T-cell (primary cell): ENCODE results near the gene SLC24A3. TPM values are rescaled to one million over a fixed set of nuclear protein-coding genes. Genes with fewer than 3 reads are reported as not detected.

Experiments used
- ATAC-seq, 4 experiments: fragments of 200-7000 bp in 3 of 4; fragments of 150-1000 bp in 1 of 4; cut with Tn5 transposase; replicated peaks in 1 of 4; 1 replicate in 3 of 4; 2 replicates in 1 of 4; pipeline ENCODE4 v1.10.0; 2021; ENCODE audit warnings: moderate library complexity in 3 of 4, mild to moderate bottlenecking in 2 of 4, moderate number of reproducible peaks in 1 of 4
- CTCF ChIA-PET, 2 donors: fragments of 300-600 bp; sonication (Branson Sonifier 250); formaldehyde crosslinking; loops; one replicate each; lab custom pipeline; 2022; ENCODE audit warnings: antibody characterized with exemption in 2 of 2; lab: Charles Lee
- POLR2A ChIA-PET, 2 donors: fragments of 300-600 bp; sonication (Branson Sonifier 250); formaldehyde crosslinking; loops; one replicate each; lab custom pipeline; 2022; ENCODE audit warnings: antibody characterized with exemption in 2 of 2; lab: Charles Lee
- DNase-seq, 35 experiments: peaks; one replicate each; pipeline versions ENCODE4 v3.0.0 to v3.0.0-alpha.2; 2013 to 2023
- H3K27ac ChIP-seq: one replicate; pipeline ENCODE4 v1.5.1; 2013; ENCODE audit warnings: low read length
- H3K27me3 ChIP-seq, 2 experiments: replicated peaks in 1 of 2; 1 replicate in 1 of 2; 2 replicates in 1 of 2; pipeline versions ENCODE4 v1.6.1 to v1.7.0; 2013; ENCODE audit warnings: low read length in 1 of 2, mixed read lengths in 1 of 2; ENCODE audit not compliant: control insufficient read depth in 2 of 2, insufficient read depth in 2 of 2; ENCODE audit errors: extremely low read depth in 1 of 2
- H3K36me3 ChIP-seq, 2 donors: 1 replicate in 1 of 2; 2 replicates in 1 of 2; pipeline versions ENCODE4 v1.6.1 to v1.7.0; 2013; ENCODE audit warnings: low read length in 1 of 2; ENCODE audit not compliant: control insufficient read depth in 2 of 2, insufficient read depth in 1 of 2; ENCODE audit errors: extremely low read depth in 1 of 2
- H3K4me1 ChIP-seq, 2 experiments: 1 replicate in 1 of 2; 2 replicates in 1 of 2; pipeline versions ENCODE4 v1.6.1 to v1.7.0; 2013; ENCODE audit warnings: low read length in 2 of 2, mixed read lengths in 1 of 2; ENCODE audit not compliant: insufficient read depth in 2 of 2, control insufficient read depth in 1 of 2; ENCODE audit errors: extremely low read depth in 1 of 2
- H3K4me3 ChIP-seq, 2 donors: 1 replicate in 1 of 2; 2 replicates in 1 of 2; pipeline versions ENCODE4 v1.5.1 to v1.7.0; 2013; ENCODE audit warnings: mild to moderate bottlenecking in 2 of 2, low read length in 1 of 2, moderate library complexity in 1 of 2; ENCODE audit not compliant: control insufficient read depth in 1 of 2; ENCODE audit errors: extremely low read depth in 1 of 2
- H3K9me3 ChIP-seq: 2 replicates; pipeline ENCODE4 v1.7.0; 2013
- H3K27ac Mint-ChIP-seq, 2 donors: one replicate each; pipeline ENCODE4 v1.8.0; 2020 to 2021; ENCODE audit warnings: mild to moderate bottlenecking in 2 of 2, mixed read lengths in 2 of 2
- H3K27me3 Mint-ChIP-seq, 2 donors: one replicate each; pipeline ENCODE4 v1.8.0; 2021 to 2022; ENCODE audit warnings: mixed read lengths in 2 of 2
- H3K36me3 Mint-ChIP-seq: one replicate; pipeline ENCODE4 v1.8.0; 2021; ENCODE audit warnings: mixed read lengths
- H3K4me1 Mint-ChIP-seq, 3 donors: one replicate each; pipeline ENCODE4 v1.8.0; 2020 to 2022; ENCODE audit warnings: mixed read lengths in 3 of 3, mild to moderate bottlenecking in 1 of 3
- H3K4me3 Mint-ChIP-seq, 3 donors: one replicate each; pipeline ENCODE4 v1.8.0; 2020 to 2022; ENCODE audit warnings: mild to moderate bottlenecking in 3 of 3, mixed read lengths in 3 of 3, moderate library complexity in 3 of 3
- H3K9me3 Mint-ChIP-seq, 3 donors: one replicate each; pipeline ENCODE4 v1.8.0; 2020 to 2022; ENCODE audit warnings: mixed read lengths in 3 of 3
- WGBS: methylation state at CpG from one replicate; pipeline ENCODE4 v1.1.5; 2013; ENCODE audit warnings: missing lambda C conversion rate; ENCODE audit not compliant: insufficient coverage; 5-methylcytosine and 5-hydroxymethylcytosine counted together
- total RNA-seq, 35 experiments: library from RNA in 6 of 35; stranded (reverse) in 6 of 35; fragments of 120-200 nt in 1 of 35; gene quantifications; one replicate each; pipeline versions ENCODE4 v1.2.1 to v1.2.4 and lab custom pipeline; 2013 to 2026

SLC24A3 gene
- total RNA-seq, 5 donors from 2014 or later (not counting 1 experiment from before 2014, with no cell fraction given), result 0.06 to 0.25 (median 0.12) TPM

DNA sequence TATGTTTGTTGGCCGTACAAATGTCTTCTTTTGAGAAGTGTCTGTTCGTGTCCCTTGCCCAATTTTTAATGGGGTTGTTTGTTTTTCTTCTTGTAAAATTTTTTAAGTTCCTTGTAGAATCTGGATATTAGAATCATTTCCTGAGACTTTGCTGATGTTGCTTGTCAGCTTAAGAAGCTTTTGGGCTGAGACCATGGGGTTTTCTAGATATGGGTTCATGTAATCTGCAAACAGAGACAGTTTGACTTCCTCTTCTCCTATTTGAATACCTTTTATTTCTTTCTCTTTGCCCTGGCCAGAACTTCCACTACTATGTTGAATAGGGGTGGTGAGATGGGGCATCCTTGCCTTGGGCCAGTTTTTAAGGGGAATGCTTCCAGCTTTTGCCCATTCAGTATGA is 82.6 kb downstream of the SLC24A3 start:
- H3K27me3 ChIP-seq, result peaks cover 0 to 2% of the 10 kb centered on the region in 2 experiments
- H3K36me3 ChIP-seq, result no peaks in the 10 kb centered on the region
- no peaks in the 10 kb centered on the region for H3K4me1 ChIP-seq
- no peaks in the 10 kb centered on the region for H3K36me3 Mint-ChIP-seq
- H3K27me3 Mint-ChIP-seq, result peaks cover 0 to 3% of the 10 kb centered on the region in 2 donors
- H3K27ac ChIP-seq, result no peak overlapping the region
- ChIA-PET CTCF (no interaction called here), POLR2A (no interaction called here)
- no peaks in the 10 kb centered on the region for H3K9me3 ChIP-seq
- H3K9me3 Mint-ChIP-seq, result peaks cover 0 to 10% (median 0%) of the 10 kb centered on the region in 3 donors
- H3K4me1 Mint-ChIP-seq, result no peaks in the 10 kb centered on the region
- DNase-seq, result no peak
- H3K27ac Mint-ChIP-seq, result no peak overlapping the region
- no peak for ATAC-seq
- no peak overlapping the region for H3K4me3 ChIP-seq
- WGBS, result no CpG with 5 or more reads among the region's 2 CpGs
- no peak overlapping the region for H3K4me3 Mint-ChIP-seq

DNA sequence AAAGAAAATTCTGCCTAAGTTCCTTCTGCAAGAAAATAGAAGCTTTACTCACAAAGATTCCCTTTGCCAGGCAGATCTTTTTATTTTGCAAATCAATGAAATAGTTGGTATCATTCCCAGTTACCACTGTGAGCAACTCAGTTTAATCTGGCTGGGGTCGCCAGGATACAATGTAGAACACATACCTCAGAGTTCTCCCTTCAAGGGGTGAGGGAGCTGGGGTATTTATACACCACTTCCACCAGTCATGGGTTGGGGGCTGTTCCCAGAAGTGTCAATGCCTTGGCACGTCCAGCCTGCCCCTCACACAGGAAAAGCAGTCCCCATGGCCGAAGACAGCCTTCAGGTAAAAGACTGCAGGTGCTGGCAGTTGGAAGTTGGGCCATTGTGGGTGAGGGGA is 86.2 kb downstream of the SLC24A3 start:
- ChIA-PET POLR2A (no interaction called here), CTCF (no interaction called here)
- no peak overlapping the region for H3K4me3 Mint-ChIP-seq
- H3K27ac ChIP-seq, result no peak overlapping the region
- H3K9me3 Mint-ChIP-seq, result peaks cover 0 to 14% (median 0%) of the 10 kb centered on the region in 3 donors
- H3K4me3 ChIP-seq, result no peak overlapping the region
- ATAC-seq (no peak), DNase-seq (no peak)
- no peaks in the 10 kb centered on the region for H3K4me1 Mint-ChIP-seq
- H3K27me3 Mint-ChIP-seq, result peaks cover 0 to 10% of the 10 kb centered on the region in 2 donors
- WGBS, result 60% methylated on average over 2 of the region's 3 CpGs
- no peaks in the 10 kb centered on the region for H3K36me3 Mint-ChIP-seq
- H3K36me3 ChIP-seq, result no peaks in the 10 kb centered on the region
- peaks cover 0 to 2% of the 10 kb centered on the region in 2 experiments for H3K27me3 ChIP-seq
- H3K4me1 ChIP-seq, result no peaks in the 10 kb centered on the region
- H3K9me3 ChIP-seq, result no peaks in the 10 kb centered on the region
- H3K27ac Mint-ChIP-seq, result no peak overlapping the region

DNA sequence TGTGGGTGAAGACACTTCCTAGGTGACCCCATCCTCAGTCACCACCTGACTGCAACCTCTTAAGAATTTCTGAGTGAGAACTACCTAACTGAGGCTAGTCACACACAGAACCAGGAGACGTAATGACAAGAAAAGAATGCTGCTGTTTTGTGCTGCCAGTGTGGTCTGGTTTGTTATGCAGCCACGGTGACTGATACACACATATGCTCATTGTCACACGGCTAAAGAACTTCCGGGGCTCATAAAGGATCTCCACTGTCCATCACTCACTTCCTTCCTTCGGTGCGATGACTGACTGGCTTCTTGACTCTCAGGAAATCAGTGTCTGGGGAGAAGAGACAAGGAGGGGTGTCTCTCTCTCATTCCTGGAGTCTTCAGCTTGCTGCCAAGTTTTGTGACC is 88.0 kb downstream of the SLC24A3 start:
- ATAC-seq, result no peak
- no peaks in the 10 kb centered on the region for H3K36me3 Mint-ChIP-seq

DNA sequence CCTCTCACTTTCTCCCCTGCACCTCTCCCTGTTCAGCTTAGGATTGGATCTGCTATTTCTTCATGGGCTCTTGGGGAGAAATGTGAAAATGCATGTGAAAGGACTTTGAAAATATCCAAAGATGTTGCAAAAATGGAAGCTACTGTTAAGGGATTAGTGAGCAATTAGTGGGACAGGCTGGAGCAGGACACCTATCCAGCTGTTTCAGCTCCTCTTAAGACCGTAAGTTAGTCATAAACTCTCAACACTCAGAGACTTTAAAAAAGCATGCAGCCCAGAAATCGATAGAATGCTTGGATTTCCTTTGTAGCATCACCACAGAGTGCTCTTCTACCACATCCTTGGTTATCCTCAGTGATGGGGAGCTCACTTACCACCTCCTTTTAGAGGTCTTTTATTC is 88.7 kb downstream of the SLC24A3 start:
- DNase-seq, result no peak
- no peaks in the 10 kb centered on the region for H3K9me3 ChIP-seq
- Mint-ChIP-seq H3K27me3 (peaks cover 0 to 13% of the 10 kb centered on the region in 2 donors), H3K27ac (no peak overlapping the region), H3K4me3 (no peak overlapping the region), H3K4me1 (no peaks in the 10 kb centered on the region), H3K36me3 (no peaks in the 10 kb centered on the region), H3K9me3 (peaks cover 0 to 11% (median 0%) of the 10 kb centered on the region in 3 donors)
- no peak overlapping the region for H3K4me3 ChIP-seq
- H3K27me3 ChIP-seq, result peaks cover 0 to 2% of the 10 kb centered on the region in 2 experiments
- no peak for ATAC-seq
- WGBS, result 33% methylated on average over 1 of the region's 2 CpGs
- no peaks in the 10 kb centered on the region for H3K36me3 ChIP-seq
- POLR2A ChIA-PET, result no interaction called here
- H3K4me1 ChIP-seq, result no peaks in the 10 kb centered on the region
- CTCF ChIA-PET, result no interaction called here
- no peak overlapping the region for H3K27ac ChIP-seq

More for the DNA sequence above, 88.0 kb downstream of the SLC24A3 start:
- Mint-ChIP-seq H3K27ac (no peak overlapping the region), H3K4me1 (no peaks in the 10 kb centered on the region), H3K4me3 (no peak overlapping the region), H3K27me3 (peaks cover 0 to 13% of the 10 kb centered on the region in 2 donors), H3K9me3 (peaks cover 0 to 11% (median 0%) of the 10 kb centered on the region in 3 donors)
- Histone ChIP-seq H3K27ac (no peak overlapping the region), H3K27me3 (peaks cover 0 to 2% of the 10 kb centered on the region in 2 experiments), H3K4me3 (no peak overlapping the region), H3K4me1 (no peaks in the 10 kb centered on the region), H3K9me3 (no peaks in the 10 kb centered on the region), H3K36me3 (no peaks in the 10 kb centered on the region)
- WGBS, result no CpG with 5 or more reads among the region's 6 CpGs
- ChIA-PET POLR2A (no interaction called here), CTCF (no interaction called here)
- no peak for DNase-seq

DNA sequence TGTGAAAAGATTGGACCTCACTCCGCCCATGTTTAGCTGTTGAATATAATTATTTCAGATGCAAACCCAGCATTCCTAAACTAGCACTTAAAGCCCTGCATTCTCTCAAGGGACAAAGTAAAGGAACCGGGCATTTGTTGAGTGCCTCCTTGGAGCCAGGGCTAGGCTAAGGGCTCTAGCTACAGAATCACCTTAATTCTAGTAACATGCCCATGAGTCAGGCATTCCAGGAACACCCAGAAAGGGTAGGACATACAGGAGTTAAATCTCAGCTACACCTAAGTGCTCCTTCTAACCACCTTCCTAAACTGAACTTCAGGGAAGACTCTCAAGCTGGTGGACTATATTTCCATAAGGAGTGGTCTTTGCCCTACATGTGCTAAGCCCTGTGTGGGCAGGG is 89.4 kb downstream of the SLC24A3 start:
- H3K9me3 Mint-ChIP-seq, result peaks cover 0 to 15% (median 0%) of the 10 kb centered on the region in 3 donors
- WGBS, result 100% methylated on average over 1 of the region's 2 CpGs
- no peaks in the 10 kb centered on the region for H3K4me1 Mint-ChIP-seq
- CTCF ChIA-PET, result no interaction called here
- peaks cover 0 to 13% of the 10 kb centered on the region in 2 donors for H3K27me3 Mint-ChIP-seq
- H3K4me3 Mint-ChIP-seq, result no peak overlapping the region
- H3K27ac Mint-ChIP-seq, result no peak overlapping the region
- DNase-seq (no peak), ATAC-seq (no peak)
- H3K36me3 Mint-ChIP-seq, result no peaks in the 10 kb centered on the region
- Histone ChIP-seq H3K9me3 (no peaks in the 10 kb centered on the region), H3K4me3 (no peak overlapping the region), H3K27ac (no peak overlapping the region), H3K4me1 (no peaks in the 10 kb centered on the region), H3K27me3 (peaks cover 0 to 2% of the 10 kb centered on the region in 2 experiments), H3K36me3 (no peaks in the 10 kb centered on the region)
- POLR2A ChIA-PET, result no interaction called here

DNA sequence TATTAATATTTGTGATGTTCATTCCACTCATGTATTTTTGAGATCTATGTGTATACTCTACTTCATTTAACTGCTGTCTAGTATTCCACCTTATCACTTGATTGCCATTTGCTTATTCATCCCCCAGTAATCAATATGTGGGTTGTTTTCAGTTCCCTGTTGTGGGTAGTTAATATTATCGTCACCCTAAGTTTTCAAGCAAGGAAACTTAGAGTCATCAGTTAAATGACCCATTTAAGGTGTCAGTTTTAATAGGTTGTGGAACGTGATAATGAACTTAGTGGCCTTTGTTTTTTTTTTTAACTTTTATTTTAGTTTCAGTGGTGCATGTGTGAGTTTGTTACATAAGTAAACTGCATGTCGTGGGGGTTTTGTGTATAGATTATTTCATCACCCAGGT is 90.3 kb downstream of the SLC24A3 start:
- no peak overlapping the region for H3K4me3 ChIP-seq
- H3K9me3 ChIP-seq, result no peaks in the 10 kb centered on the region
- CTCF ChIA-PET, result no interaction called here
- H3K27ac ChIP-seq, result no peak overlapping the region
- H3K4me1 Mint-ChIP-seq, result no peaks in the 10 kb centered on the region
- no peaks in the 10 kb centered on the region for H3K4me1 ChIP-seq
- H3K36me3 ChIP-seq, result no peaks in the 10 kb centered on the region
- no peak for ATAC-seq
- POLR2A ChIA-PET, result no interaction called here
- WGBS, result no CpG with 5 or more reads among the region's 3 CpGs
- H3K27me3 ChIP-seq, result peaks cover 0 to 2% of the 10 kb centered on the region in 2 experiments
- H3K9me3 Mint-ChIP-seq, result peaks cover 0 to 14% (median 0%) of the 10 kb centered on the region in 3 donors
- no peak for DNase-seq
- H3K4me3 Mint-ChIP-seq, result no peak overlapping the region
- peaks cover 0 to 11% of the 10 kb centered on the region in 2 donors for H3K27me3 Mint-ChIP-seq
- H3K36me3 Mint-ChIP-seq, result no peaks in the 10 kb centered on the region
- H3K27ac Mint-ChIP-seq, result no peak overlapping the region

DNA sequence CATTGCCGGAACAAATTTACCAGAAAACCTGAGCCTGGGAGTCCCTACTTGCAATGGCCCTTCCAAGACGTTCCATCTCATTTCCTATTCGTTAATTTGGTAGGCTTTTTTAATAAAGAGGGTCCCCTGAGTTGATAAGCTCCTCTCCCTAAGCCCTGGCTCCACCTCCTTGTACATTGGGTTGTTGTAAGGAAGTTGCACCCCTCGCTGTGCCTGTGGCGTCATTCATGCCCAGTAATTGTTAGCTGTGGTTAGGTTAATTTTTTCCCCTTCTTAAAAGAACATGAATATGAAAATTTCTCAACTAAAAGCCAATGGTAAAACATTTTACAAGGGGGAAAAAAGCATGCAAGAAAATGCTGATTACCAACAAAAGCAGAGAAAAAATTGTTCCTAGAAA is 91.9 kb downstream of the SLC24A3 start:
- Mint-ChIP-seq H3K4me1 (no peaks in the 10 kb centered on the region), H3K36me3 (no peaks in the 10 kb centered on the region), H3K27me3 (peaks cover 0 to 9% of the 10 kb centered on the region in 2 donors), H3K27ac (no peak overlapping the region), H3K9me3 (peaks cover 0 to 8% (median 0%) of the 10 kb centered on the region in 3 donors), H3K4me3 (no peak overlapping the region)
- H3K27me3 ChIP-seq, result no peaks in the 10 kb centered on the region
- CTCF ChIA-PET, result no interaction called here
- POLR2A ChIA-PET, result no interaction called here
- ATAC-seq (no peak), DNase-seq (no peak)
- no peaks in the 10 kb centered on the region for H3K9me3 ChIP-seq
- no peak overlapping the region for H3K27ac ChIP-seq
- H3K4me3 ChIP-seq, result no peak overlapping the region
- no peaks in the 10 kb centered on the region for H3K36me3 ChIP-seq
- no peaks in the 10 kb centered on the region for H3K4me1 ChIP-seq
- WGBS, result no CpG with 5 or more reads among the region's 5 CpGs
